ENCODE measurements around the gene TAF1C.

- TF ChIP-seq, protein P1, sequence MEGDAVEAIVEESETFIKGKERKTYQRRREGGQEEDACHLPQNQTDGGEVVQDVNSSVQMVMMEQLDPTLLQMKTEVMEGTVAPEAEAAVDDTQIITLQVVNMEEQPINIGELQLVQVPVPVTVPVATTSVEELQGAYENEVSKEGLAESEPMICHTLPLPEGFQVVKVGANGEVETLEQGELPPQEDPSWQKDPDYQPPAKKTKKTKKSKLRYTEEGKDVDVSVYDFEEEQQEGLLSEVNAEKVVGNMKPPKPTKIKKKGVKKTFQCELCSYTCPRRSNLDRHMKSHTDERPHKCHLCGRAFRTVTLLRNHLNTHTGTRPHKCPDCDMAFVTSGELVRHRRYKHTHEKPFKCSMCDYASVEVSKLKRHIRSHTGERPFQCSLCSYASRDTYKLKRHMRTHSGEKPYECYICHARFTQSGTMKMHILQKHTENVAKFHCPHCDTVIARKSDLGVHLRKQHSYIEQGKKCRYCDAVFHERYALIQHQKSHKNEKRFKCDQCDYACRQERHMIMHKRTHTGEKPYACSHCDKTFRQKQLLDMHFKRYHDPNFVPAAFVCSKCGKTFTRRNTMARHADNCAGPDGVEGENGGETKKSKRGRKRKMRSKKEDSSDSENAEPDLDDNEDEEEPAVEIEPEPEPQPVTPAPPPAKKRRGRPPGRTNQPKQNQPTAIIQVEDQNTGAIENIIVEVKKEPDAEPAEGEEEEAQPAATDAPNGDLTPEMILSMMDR (conservative IDR thresholded peaks at IDR 0.05; ENCODE audit: low read length) = no peak
- TF ChIP-seq EZH2phosphoT487 (IDR thresholded peaks at IDR 0.05; ENCODE audit: borderline replicate concordance) = no peak
These were observed 4.0 kb upstream of the TAF1C start, which contains the start of gene ADAD2 for GRCh38 chr16:84190731-84191388.
